WTC11 (cell line): Measurements from ENCODE around the gene RCBTB2. TPM values are rescaled to one million over a fixed set of nuclear protein-coding genes. Genes with fewer than 3 reads are reported as not detected.

Source experiments
- ATAC-seq: fragments of 200-7000 bp; cut with Tn5 transposase; 2 replicates; pipeline ENCODE4 v1.10.0; 2021; ENCODE audit warnings: mild to moderate bottlenecking, moderate library complexity
- CTCF ChIA-PET: fragments of 300-600 bp; sonication (Branson Sonifier 250); formaldehyde crosslinking; loops from one replicate; lab custom pipeline; 2021; ENCODE audit warnings: antibody characterized with exemption; lab: Charles Lee
- POLR2A ChIA-PET: fragments of 350-600 bp; sonication (Branson Sonifier 250); formaldehyde crosslinking; loops from one replicate; lab custom pipeline; 2021; ENCODE audit warnings: antibody characterized with exemption; lab: Charles Lee
- DNase-seq: peaks from one replicate; pipeline ENCODE4 v3.0.0; 2021; ENCODE audit warnings: low spot score
- H3K27ac Mint-ChIP-seq: 2 replicates; pipeline ENCODE4 v1.8.0; 2021; ENCODE audit warnings: mixed read lengths
- H3K27me3 Mint-ChIP-seq: 2 replicates; pipeline ENCODE4 v1.8.0; 2021; ENCODE audit warnings: low read depth, mild to moderate bottlenecking, moderate library complexity, mixed read lengths
- H3K36me3 Mint-ChIP-seq: 2 replicates; pipeline ENCODE4 v1.8.0; 2021; ENCODE audit warnings: mixed read lengths
- H3K4me1 Mint-ChIP-seq: 2 replicates; pipeline ENCODE4 v1.8.0; 2022; ENCODE audit warnings: mixed read lengths
- H3K4me3 Mint-ChIP-seq: 2 replicates; pipeline ENCODE4 v1.8.0; 2021; ENCODE audit warnings: mild to moderate bottlenecking, moderate library complexity, mixed read lengths
- H3K9me3 Mint-ChIP-seq: 2 replicates; pipeline ENCODE4 v1.8.0; 2021; ENCODE audit warnings: mixed read lengths
- CREM ChIP-seq: sonication (generic); formaldehyde crosslinking; IDR thresholded peaks from 2 replicates; pipeline ENCODE4 v1.8.1; 2022; ENCODE audit warnings: mild to moderate bottlenecking, missing genetic modification reagents, moderate library complexity
- ELF4 ChIP-seq: sonication (generic); formaldehyde crosslinking; IDR thresholded peaks from 2 replicates; pipeline ENCODE4 v1.8.1; 2022; ENCODE audit warnings: low read depth, mild to moderate bottlenecking, moderate library complexity, missing genetic modification reagents
- EMX1 ChIP-seq: fragments of 250-450 bp; sonication (Bioruptor Pico); IDR thresholded peaks from 2 replicates; pipeline ENCODE4 v1.8.0; 2021; ENCODE audit warnings: mild to moderate bottlenecking
- GRHL2 ChIP-seq: fragments of 250-450 bp; sonication (Bioruptor Pico); IDR thresholded peaks from 2 replicates; pipeline ENCODE4 v1.8.0; 2022; ENCODE audit warnings: mild to moderate bottlenecking, moderate library complexity; ENCODE audit not compliant: insufficient replicate concordance, severe bottlenecking
- KAT7 ChIP-seq: sonication (generic); formaldehyde crosslinking; IDR thresholded peaks from 2 replicates; pipeline ENCODE4 v1.8.1; 2023; ENCODE audit warnings: missing genetic modification reagents, mild to moderate bottlenecking, borderline replicate concordance
- NR1H2 ChIP-seq: sonication (generic); formaldehyde crosslinking; IDR thresholded peaks from 2 replicates; pipeline ENCODE4 v1.9.0; 2021; ENCODE audit warnings: mild to moderate bottlenecking, moderate library complexity, missing genetic modification reagents
- OVOL2 ChIP-seq: fragments of 250-450 bp; sonication (Bioruptor Pico); IDR thresholded peaks from 2 replicates; pipeline ENCODE4 v1.9.0; 2021; ENCODE audit warnings: mild to moderate bottlenecking, borderline replicate concordance
- RELA ChIP-seq: sonication (generic); formaldehyde crosslinking; IDR thresholded peaks from 2 replicates; pipeline ENCODE4 v1.8.1; 2022; ENCODE audit warnings: missing genetic modification reagents, mild to moderate bottlenecking, borderline replicate concordance
- ZNF263 ChIP-seq: sonication (generic); formaldehyde crosslinking; IDR thresholded peaks from 2 replicates; pipeline ENCODE4 v1.8.1; 2022; ENCODE audit warnings: low read depth, mild to moderate bottlenecking, moderate library complexity, missing genetic modification reagents
- ZNF423 ChIP-seq: fragments of 250-450 bp; sonication (Bioruptor Pico); IDR thresholded peaks from 2 replicates; pipeline ENCODE4 v2.1.2; 2022; ENCODE audit warnings: mild to moderate bottlenecking, moderate library complexity
- ZNF671 ChIP-seq: fragments of 250-450 bp; sonication (Bioruptor Pico); IDR thresholded peaks from 2 replicates; pipeline ENCODE4 v1.8.0; 2021; ENCODE audit warnings: mild to moderate bottlenecking
- total RNA-seq: library from RNA; stranded (reverse); gene quantifications from 3 replicates; pipeline ENCODE4 v1.2.3, GENCODE V29; 2021
- TF ChIP-seq, protein P1 (sequence below): sonication (generic); formaldehyde crosslinking; IDR thresholded peaks from 2 replicates; pipeline ENCODE4 v1.8.0; 2022; ENCODE audit warnings: missing genetic modification reagents
- TF ChIP-seq, protein P2 (sequence below): sonication (generic); formaldehyde crosslinking; IDR thresholded peaks from 2 replicates; pipeline ENCODE4 v1.8.1; 2023; ENCODE audit warnings: mild to moderate bottlenecking, missing genetic modification reagents, moderate library complexity
- TF ChIP-seq, protein P3 (sequence below): fragments of 250-450 bp; sonication (Bioruptor Pico); IDR thresholded peaks from 2 replicates; pipeline ENCODE4 v1.9.0; 2021; ENCODE audit warnings: mild to moderate bottlenecking
- TF ChIP-seq, protein P4 (sequence below): sonication (generic); formaldehyde crosslinking; IDR thresholded peaks from 2 replicates; pipeline ENCODE4 v1.8.1; 2022; ENCODE audit warnings: mild to moderate bottlenecking, moderate library complexity, missing genetic modification reagents
- TF ChIP-seq, protein P5 (sequence below): sonication (generic); formaldehyde crosslinking; conservative IDR thresholded peaks from 2 replicates; pipeline ENCODE4 v1.8.1; 2022; ENCODE audit warnings: mild to moderate bottlenecking, missing genetic modification reagents
- TF ChIP-seq, protein P6 (sequence below): fragments of 250-450 bp; sonication (Bioruptor Pico); IDR thresholded peaks from 2 replicates; pipeline ENCODE4 v1.9.0; 2021; ENCODE audit warnings: moderate library complexity, mild to moderate bottlenecking, inconsistent platforms, borderline replicate concordance

Gene RCBTB2
- total RNA-seq, 1 experiment from 2014 or later, result 6.6 TPM

DNA sequence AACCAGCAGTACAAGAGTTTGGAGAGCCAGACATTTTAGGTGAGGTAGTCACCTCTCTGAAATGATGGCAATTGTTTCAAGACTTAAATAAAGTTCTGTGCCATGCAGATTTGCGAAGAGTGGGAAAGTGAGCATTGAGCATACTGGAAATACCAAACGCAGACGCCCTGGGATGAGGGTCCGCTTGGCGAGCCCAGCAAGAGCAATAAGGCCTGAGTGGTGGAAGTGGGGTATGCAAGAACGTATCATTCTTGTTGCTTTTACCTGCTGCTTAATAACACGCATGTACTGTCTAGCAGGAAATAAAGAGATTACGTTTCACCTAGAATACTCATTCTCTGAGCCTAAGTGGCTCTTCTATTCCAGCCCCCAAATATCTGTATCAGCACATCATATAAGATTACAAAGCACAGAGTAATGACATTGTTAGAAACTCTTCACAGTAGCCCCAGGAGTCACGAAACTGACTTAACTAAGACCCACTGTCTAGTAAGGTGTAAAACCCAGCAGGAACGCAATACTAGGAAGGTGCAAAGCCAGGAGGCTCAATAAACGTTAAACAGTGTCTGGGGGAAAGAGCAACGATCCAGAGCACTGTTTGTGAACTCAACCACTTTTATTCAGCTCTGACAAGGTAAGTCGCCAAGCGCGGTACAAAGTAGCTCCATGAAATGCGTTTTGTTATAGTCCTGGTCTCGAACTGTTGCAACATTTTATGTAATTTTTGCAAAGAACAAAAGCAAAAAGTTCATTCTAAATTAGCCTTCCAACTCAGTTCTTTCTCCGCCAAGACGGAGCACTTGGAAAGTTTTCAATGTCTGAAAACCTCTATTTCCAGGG is 1.2 kb downstream of the RCBTB2 start (continued):
- TF ChIP-seq, protein P1, sequence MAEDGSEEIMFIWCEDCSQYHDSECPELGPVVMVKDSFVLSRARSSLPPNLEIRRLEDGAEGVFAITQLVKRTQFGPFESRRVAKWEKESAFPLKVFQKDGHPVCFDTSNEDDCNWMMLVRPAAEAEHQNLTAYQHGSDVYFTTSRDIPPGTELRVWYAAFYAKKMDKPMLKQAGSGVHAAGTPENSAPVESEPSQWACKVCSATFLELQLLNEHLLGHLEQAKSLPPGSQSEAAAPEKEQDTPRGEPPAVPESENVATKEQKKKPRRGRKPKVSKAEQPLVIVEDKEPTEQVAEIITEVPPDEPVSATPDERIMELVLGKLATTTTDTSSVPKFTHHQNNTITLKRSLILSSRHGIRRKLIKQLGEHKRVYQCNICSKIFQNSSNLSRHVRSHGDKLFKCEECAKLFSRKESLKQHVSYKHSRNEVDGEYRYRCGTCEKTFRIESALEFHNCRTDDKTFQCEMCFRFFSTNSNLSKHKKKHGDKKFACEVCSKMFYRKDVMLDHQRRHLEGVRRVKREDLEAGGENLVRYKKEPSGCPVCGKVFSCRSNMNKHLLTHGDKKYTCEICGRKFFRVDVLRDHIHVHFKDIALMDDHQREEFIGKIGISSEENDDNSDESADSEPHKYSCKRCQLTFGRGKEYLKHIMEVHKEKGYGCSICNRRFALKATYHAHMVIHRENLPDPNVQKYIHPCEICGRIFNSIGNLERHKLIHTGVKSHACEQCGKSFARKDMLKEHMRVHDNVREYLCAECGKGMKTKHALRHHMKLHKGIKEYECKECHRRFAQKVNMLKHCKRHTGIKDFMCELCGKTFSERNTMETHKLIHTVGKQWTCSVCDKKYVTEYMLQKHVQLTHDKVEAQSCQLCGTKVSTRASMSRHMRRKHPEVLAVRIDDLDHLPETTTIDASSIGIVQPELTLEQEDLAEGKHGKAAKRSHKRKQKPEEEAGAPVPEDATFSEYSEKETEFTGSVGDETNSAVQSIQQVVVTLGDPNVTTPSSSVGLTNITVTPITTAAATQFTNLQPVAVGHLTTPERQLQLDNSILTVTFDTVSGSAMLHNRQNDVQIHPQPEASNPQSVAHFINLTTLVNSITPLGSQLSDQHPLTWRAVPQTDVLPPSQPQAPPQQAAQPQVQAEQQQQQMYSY (CRISPR knock-in tag), result no peak
- TF ChIP-seq, protein P2, sequence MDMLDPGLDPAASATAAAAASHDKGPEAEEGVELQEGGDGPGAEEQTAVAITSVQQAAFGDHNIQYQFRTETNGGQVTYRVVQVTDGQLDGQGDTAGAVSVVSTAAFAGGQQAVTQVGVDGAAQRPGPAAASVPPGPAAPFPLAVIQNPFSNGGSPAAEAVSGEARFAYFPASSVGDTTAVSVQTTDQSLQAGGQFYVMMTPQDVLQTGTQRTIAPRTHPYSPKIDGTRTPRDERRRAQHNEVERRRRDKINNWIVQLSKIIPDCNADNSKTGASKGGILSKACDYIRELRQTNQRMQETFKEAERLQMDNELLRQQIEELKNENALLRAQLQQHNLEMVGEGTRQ (CRISPR knock-in tag), result no peak
- TF ChIP-seq, protein P3, sequence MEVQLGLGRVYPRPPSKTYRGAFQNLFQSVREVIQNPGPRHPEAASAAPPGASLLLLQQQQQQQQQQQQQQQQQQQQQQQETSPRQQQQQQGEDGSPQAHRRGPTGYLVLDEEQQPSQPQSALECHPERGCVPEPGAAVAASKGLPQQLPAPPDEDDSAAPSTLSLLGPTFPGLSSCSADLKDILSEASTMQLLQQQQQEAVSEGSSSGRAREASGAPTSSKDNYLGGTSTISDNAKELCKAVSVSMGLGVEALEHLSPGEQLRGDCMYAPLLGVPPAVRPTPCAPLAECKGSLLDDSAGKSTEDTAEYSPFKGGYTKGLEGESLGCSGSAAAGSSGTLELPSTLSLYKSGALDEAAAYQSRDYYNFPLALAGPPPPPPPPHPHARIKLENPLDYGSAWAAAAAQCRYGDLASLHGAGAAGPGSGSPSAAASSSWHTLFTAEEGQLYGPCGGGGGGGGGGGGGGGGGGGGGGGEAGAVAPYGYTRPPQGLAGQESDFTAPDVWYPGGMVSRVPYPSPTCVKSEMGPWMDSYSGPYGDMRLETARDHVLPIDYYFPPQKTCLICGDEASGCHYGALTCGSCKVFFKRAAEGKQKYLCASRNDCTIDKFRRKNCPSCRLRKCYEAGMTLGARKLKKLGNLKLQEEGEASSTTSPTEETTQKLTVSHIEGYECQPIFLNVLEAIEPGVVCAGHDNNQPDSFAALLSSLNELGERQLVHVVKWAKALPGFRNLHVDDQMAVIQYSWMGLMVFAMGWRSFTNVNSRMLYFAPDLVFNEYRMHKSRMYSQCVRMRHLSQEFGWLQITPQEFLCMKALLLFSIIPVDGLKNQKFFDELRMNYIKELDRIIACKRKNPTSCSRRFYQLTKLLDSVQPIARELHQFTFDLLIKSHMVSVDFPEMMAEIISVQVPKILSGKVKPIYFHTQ (CRISPR knock-in tag), result no peak
- TF ChIP-seq KAT7 (CRISPR knock-in tag) (no peak), RELA (no peak), ZNF423 (CRISPR knock-in tag) (no peak), GRHL2 (CRISPR knock-in tag) (no peak)
- TF ChIP-seq, protein P4, sequence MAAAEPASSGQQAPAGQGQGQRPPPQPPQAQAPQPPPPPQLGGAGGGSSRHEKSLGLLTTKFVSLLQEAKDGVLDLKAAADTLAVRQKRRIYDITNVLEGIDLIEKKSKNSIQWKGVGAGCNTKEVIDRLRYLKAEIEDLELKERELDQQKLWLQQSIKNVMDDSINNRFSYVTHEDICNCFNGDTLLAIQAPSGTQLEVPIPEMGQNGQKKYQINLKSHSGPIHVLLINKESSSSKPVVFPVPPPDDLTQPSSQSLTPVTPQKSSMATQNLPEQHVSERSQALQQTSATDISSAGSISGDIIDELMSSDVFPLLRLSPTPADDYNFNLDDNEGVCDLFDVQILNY (CRISPR knock-in tag), result no peak

DNA sequence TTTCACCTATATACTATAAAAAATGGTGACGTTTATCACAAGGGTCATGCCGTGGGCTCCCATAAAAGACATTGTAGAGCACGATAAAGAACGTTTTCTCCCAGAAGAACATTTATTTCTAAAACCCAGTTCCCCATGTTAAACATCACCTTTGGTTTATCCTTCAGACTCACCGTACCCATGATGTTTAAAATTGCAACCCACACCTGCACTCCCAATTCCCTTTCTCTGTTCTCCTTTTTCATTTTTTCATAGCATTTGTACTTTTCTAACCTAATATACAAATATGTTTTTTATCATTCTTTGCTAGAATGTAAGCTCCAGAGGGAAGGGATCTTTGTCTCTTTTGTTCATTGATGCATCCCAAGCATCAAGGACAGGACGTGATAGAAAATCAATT is 2.0 kb downstream of the RCBTB2 start:
- CTCF ChIA-PET, result no interaction called here
- DNase-seq, result no peak
- no peak overlapping the region for H3K4me3 Mint-ChIP-seq
- no peak for ATAC-seq
- H3K36me3 Mint-ChIP-seq, result no peaks in the 10 kb centered on the region
- POLR2A ChIA-PET, result no interaction called here
- no peaks in the 10 kb centered on the region; the same call in 1 of the 2 replicates for H3K9me3 Mint-ChIP-seq
- peaks cover 20% of the 10 kb centered on the region for H3K4me1 Mint-ChIP-seq
- H3K27ac Mint-ChIP-seq, result no peak overlapping the region
- TF ChIP-seq CREM, result no peak
- no peak for TF ChIP-seq OVOL2 (CRISPR knock-in tag)
- no peak for TF ChIP-seq ZNF671 (CRISPR knock-in tag)
- no peak for TF ChIP-seq EMX1
- TF ChIP-seq ELF4 (CRISPR knock-in tag), result no peak
- TF ChIP-seq NR1H2 (CRISPR knock-in tag), result no peak
- no peaks in the 10 kb centered on the region for H3K27me3 Mint-ChIP-seq

DNA sequence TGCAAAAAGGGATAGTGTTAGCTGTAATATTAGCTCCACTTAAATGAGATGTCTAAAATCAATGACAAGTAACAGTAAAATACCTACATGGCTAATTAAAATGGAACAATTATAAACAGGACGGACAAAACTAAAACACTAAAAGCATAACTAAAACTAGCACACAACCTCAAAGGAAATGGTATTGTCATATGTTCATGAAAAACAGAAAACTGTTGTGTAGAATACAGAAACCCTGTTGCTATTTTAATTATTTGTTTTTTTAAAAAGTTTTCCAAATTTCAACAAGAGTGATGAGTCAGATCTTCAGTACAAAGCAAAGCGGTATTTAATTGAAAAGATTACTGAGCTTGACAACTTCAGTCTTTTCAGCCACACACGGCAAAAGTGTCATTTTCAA is 4.2 kb downstream of the RCBTB2 start:
- Mint-ChIP-seq H3K4me1 (peaks cover 15% of the 10 kb centered on the region), H3K4me3 (no peak overlapping the region), H3K27ac (no peak overlapping the region)
- no peak for TF ChIP-seq ZNF263 (CRISPR knock-in tag)
- TF ChIP-seq, protein P5, sequence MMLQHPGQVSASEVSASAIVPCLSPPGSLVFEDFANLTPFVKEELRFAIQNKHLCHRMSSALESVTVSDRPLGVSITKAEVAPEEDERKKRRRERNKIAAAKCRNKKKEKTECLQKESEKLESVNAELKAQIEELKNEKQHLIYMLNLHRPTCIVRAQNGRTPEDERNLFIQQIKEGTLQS (CRISPR knock-in tag), result no peak
- TF ChIP-seq, protein P6, sequence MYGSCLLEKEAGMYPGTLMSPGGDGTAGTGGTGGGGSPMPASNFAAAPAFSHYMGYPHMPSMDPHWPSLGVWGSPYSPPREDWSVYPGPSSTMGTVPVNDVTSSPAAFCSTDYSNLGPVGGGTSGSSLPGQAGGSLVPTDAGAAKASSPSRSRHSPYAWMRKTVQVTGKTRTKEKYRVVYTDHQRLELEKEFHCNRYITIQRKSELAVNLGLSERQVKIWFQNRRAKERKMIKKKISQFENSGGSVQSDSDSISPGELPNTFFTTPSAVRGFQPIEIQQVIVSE (CRISPR knock-in tag), result no peak
- TF ChIP-seq, all 79 proteins: peak for 0
- POLR2A ChIA-PET, result no interaction called here
- Mint-ChIP-seq H3K36me3 (no peaks in the 10 kb centered on the region), H3K27me3 (no peaks in the 10 kb centered on the region), H3K9me3 (no peaks in the 10 kb centered on the region)
- no peak for ATAC-seq
- DNase-seq, result no peak
- CTCF ChIA-PET, result no interaction called here
